HFFc6 (cell line): Measurements from ENCODE around the gene MAML1. TPM values are rescaled to one million over a fixed set of nuclear protein-coding genes. Genes with fewer than 3 reads are reported as not detected.

Experiments used
- DNase-seq: peaks from one replicate; pipeline ENCODE4 v3.0.0-alpha.2; 2018
- H3K27ac Mint-ChIP-seq: 2 replicates; pipeline ENCODE4 v1.8.0; 2020; ENCODE audit warnings: mild to moderate bottlenecking, mixed read lengths
- H3K27me3 Mint-ChIP-seq: 2 replicates; pipeline ENCODE4 v1.8.0; 2021; ENCODE audit warnings: mild to moderate bottlenecking, moderate library complexity, mixed read lengths; ENCODE audit not compliant: insufficient read depth
- H3K36me3 Mint-ChIP-seq: 2 replicates; pipeline ENCODE4 v1.8.0; 2021; ENCODE audit warnings: low read depth, mixed read lengths
- H3K4me1 Mint-ChIP-seq: 2 replicates; pipeline ENCODE4 v1.8.0; 2020; ENCODE audit warnings: low read depth, mixed read lengths
- H3K4me3 Mint-ChIP-seq: 2 replicates; pipeline ENCODE4 v1.8.0; 2020; ENCODE audit warnings: mild to moderate bottlenecking, moderate library complexity, mixed read lengths
- H3K9me3 Mint-ChIP-seq: 2 replicates; pipeline ENCODE4 v1.8.0; 2020; ENCODE audit warnings: mild to moderate bottlenecking, mixed read lengths
- CTCF ChIP-seq: fragments of 200-600 bp; sonication (generic); IDR thresholded peaks from 2 replicates; pipeline ENCODE4 v1.5.0; 2021; ENCODE audit warnings: antibody characterized with exemption, mild to moderate bottlenecking
- total RNA-seq, 6 experiments: library from RNA; stranded (reverse); fragmentation: NEBNext Ultra II Directional; extraction: Animal tissue kit (Norgen Biotek cat#: 25700); gene quantifications; 2 replicates in 1 of 6; 3 replicates in 5 of 6; pipeline ENCODE4 v1.2.3, GENCODE V29; 2021

MAML1 gene
- total RNA-seq, 6 experiments from 2014 or later, result 14.9 to 17.7 (median 16.5) TPM

- DNase-seq, result no peak
- peaks cover 10% of the 10 kb centered on the region; the same call in 1 of the 2 replicates for H3K36me3 Mint-ChIP-seq
- H3K4me3 Mint-ChIP-seq, result no peak overlapping the region
- H3K4me1 Mint-ChIP-seq, result peaks cover 27% of the 10 kb centered on the region
- peaks cover 1% of the 10 kb centered on the region; the same call in 1 of the 2 replicates for H3K27me3 Mint-ChIP-seq
- TF ChIP-seq CTCF, result no peak
- H3K9me3 Mint-ChIP-seq, result no peaks in the 10 kb centered on the region
- H3K27ac Mint-ChIP-seq, result no peak overlapping the region
Observed at GRCh38 chr5:179800071-179800695, 67.6 kb downstream of the MAML1 start.

GRCh38 chr5:179800696-179801201 is 68.1 kb downstream of the MAML1 start:
- H3K9me3 Mint-ChIP-seq, result no peaks in the 10 kb centered on the region
- H3K27ac Mint-ChIP-seq, result no peak overlapping the region
- peaks cover 29% of the 10 kb centered on the region for H3K4me1 Mint-ChIP-seq
- peaks cover 10% of the 10 kb centered on the region; the same call in 1 of the 2 replicates for H3K36me3 Mint-ChIP-seq
- H3K27me3 Mint-ChIP-seq, result peaks cover 1% of the 10 kb centered on the region; the same call in 1 of the 2 replicates
- no peak for DNase-seq
- TF ChIP-seq CTCF, result no peak
- no peak overlapping the region for H3K4me3 Mint-ChIP-seq

GRCh38 chr5:179801304-179802206 is 68.9 kb downstream of the MAML1 start:
- no peak overlapping the region for H3K27ac Mint-ChIP-seq
- TF ChIP-seq CTCF, result peak; percentile 64; the same call in 1 of the 2 replicates
- no peak for DNase-seq
- peaks cover 10% of the 10 kb centered on the region; the same call in 1 of the 2 replicates for H3K36me3 Mint-ChIP-seq
- H3K9me3 Mint-ChIP-seq, result no peaks in the 10 kb centered on the region
- H3K27me3 Mint-ChIP-seq, result no peaks in the 10 kb centered on the region; the same call in 1 of the 2 replicates
- no peak overlapping the region for H3K4me3 Mint-ChIP-seq
- peaks cover 29% of the 10 kb centered on the region for H3K4me1 Mint-ChIP-seq

GRCh38 chr5:179802207-179802883 is 69.7 kb downstream of the MAML1 start:
- no peaks in the 10 kb centered on the region for H3K9me3 Mint-ChIP-seq
- H3K27me3 Mint-ChIP-seq, result no peaks in the 10 kb centered on the region; the same call in 1 of the 2 replicates
- peaks cover 10% of the 10 kb centered on the region; the same call in 1 of the 2 replicates for H3K36me3 Mint-ChIP-seq
- DNase-seq, result no peak
- H3K4me3 Mint-ChIP-seq, result no peak overlapping the region
- peaks cover 22% of the 10 kb centered on the region for H3K4me1 Mint-ChIP-seq
- TF ChIP-seq CTCF, result no peak
- peak overlapping the region; percentile 13; the same call in 1 of the 2 replicates for H3K27ac Mint-ChIP-seq

GRCh38 chr5:179802950-179803562 is 70.4 kb downstream of the MAML1 start:
- Mint-ChIP-seq H3K4me3 (no peak overlapping the region), H3K9me3 (no peaks in the 10 kb centered on the region), H3K4me1 (peaks cover 22% of the 10 kb centered on the region), H3K27ac (peak overlapping the region; percentile 13; the same call in 1 of the 2 replicates), H3K36me3 (peaks cover 10% of the 10 kb centered on the region; the same call in 1 of the 2 replicates), H3K27me3 (no peaks in the 10 kb centered on the region; the same call in 1 of the 2 replicates)
- no peak for DNase-seq
- no peak for TF ChIP-seq CTCF
